Type B pancreatic cell (in vitro differentiated cells): Measurements from ENCODE around the gene GORASP1. TPM values are rescaled to one million over a fixed set of nuclear protein-coding genes. Genes with fewer than 3 reads are reported as not detected.

Experiments
- DNase-seq: peaks from one replicate; pipeline ENCODE4 v3.0.0; 2021; ENCODE audit warnings: mixed read lengths; ENCODE audit not compliant: unreplicated experiment; ENCODE audit errors: extremely low spot score
- H3K27ac Mint-ChIP-seq: 2 replicates; pipeline ENCODE4 v1.8.0; 2021; ENCODE audit warnings: mild to moderate bottlenecking, mixed read lengths
- H3K27me3 Mint-ChIP-seq: 2 replicates; pipeline ENCODE4 v1.8.0; 2021; ENCODE audit warnings: mixed read lengths
- H3K36me3 Mint-ChIP-seq: 2 replicates; pipeline ENCODE4 v1.8.0; 2021; ENCODE audit warnings: mixed read lengths
- H3K4me1 Mint-ChIP-seq: one replicate; pipeline ENCODE4 v1.8.0; 2021; ENCODE audit warnings: mixed read lengths; ENCODE audit not compliant: unreplicated experiment
- H3K4me3 Mint-ChIP-seq: 2 replicates; pipeline ENCODE4 v1.8.0; 2021; ENCODE audit warnings: mild to moderate bottlenecking, mixed read lengths
- H3K9me3 Mint-ChIP-seq: 2 replicates; pipeline ENCODE4 v1.8.0; 2021; ENCODE audit warnings: mixed read lengths
- total RNA-seq: library from RNA; stranded (reverse); gene quantifications from 2 replicates; pipeline ENCODE4 v1.2.1, GENCODE V29; 2021; ENCODE audit warnings: low replicate concordance
- TF ChIP-seq, protein P1 (sequence below): fragments of 200-600 bp; sonication (generic); conservative IDR thresholded peaks from 2 replicates; pipeline ENCODE4 v1.5.0; 2021; ENCODE audit warnings: antibody characterized with exemption, mild to moderate bottlenecking

GORASP1 gene
- total RNA-seq, 1 donor from 2014 or later = 76.5 TPM

DNA sequence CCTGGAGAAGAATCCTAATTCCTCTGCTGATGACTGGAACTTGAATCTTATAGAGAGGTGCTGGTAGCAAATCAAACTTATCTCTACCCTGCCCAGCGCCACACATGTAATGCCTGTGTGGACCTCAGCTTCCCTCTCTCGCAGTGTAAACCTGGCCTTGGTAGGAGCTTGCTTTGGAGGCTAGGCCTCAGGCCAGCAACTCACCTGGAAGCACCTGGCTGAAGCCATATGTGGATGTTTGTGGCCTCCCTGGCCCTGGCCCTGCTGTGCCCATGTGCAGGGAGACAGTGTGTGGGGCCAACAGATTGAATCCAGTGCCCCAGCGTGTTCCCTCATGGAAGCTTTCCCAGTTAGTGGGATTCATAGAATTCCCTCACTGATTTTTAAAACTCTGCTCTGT, 8.4 kb upstream of the GORASP1 start:
- no peaks in the 10 kb centered on the region for H3K27me3 Mint-ChIP-seq
- no peak overlapping the region for H3K4me3 Mint-ChIP-seq
- no peak overlapping the region for H3K27ac Mint-ChIP-seq
- no peak for DNase-seq
- H3K9me3 Mint-ChIP-seq = no peaks in the 10 kb centered on the region
- H3K36me3 Mint-ChIP-seq = no peaks in the 10 kb centered on the region
- TF ChIP-seq, protein P1, sequence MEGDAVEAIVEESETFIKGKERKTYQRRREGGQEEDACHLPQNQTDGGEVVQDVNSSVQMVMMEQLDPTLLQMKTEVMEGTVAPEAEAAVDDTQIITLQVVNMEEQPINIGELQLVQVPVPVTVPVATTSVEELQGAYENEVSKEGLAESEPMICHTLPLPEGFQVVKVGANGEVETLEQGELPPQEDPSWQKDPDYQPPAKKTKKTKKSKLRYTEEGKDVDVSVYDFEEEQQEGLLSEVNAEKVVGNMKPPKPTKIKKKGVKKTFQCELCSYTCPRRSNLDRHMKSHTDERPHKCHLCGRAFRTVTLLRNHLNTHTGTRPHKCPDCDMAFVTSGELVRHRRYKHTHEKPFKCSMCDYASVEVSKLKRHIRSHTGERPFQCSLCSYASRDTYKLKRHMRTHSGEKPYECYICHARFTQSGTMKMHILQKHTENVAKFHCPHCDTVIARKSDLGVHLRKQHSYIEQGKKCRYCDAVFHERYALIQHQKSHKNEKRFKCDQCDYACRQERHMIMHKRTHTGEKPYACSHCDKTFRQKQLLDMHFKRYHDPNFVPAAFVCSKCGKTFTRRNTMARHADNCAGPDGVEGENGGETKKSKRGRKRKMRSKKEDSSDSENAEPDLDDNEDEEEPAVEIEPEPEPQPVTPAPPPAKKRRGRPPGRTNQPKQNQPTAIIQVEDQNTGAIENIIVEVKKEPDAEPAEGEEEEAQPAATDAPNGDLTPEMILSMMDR = no peak
- no peaks in the 10 kb centered on the region for H3K4me1 Mint-ChIP-seq

DNA sequence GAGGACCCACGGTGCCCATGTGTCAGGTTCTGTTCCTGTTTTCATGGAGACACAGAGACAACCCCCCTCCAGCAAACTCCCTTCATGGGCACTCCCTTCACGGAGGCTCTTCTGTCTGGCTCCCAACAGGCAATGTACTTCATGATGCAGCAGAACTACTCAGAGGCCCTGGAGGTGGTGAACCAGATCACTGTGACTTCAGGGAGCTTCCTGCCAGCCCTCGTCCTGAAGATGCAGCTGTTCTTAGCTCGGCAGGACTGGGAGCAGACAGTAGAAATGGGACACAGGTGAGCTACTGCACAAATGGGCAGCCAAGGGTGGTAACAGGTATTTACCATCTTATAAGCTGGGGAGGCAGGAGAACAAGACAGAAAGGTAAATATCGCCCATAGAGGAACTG, 7.0 kb upstream of the GORASP1 start:
- H3K27me3 Mint-ChIP-seq = no peaks in the 10 kb centered on the region

DNA sequence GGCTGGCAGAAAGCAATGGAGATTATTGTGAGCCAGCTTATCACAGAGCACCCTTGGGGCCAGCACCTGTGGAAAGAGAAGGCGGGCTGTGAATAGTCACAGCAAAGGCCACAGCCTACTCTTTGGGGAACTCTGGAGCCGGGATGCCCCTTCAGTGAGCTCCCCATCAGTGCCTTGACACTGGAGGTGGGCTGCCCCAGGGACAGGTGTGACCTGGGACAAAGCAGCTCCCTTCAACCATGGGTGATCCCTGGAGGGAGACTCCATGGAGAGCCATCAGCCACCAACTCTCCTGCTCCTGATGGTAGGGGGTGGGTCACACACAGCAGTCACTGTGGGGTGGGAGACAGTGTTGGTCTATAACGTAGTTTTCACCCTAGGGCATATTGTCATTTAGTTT, 5.9 kb upstream of the GORASP1 start:
- no peak overlapping the region for H3K4me3 Mint-ChIP-seq
- TF ChIP-seq, protein P1 = no peak
- no peak for DNase-seq
- H3K27ac Mint-ChIP-seq = no peak overlapping the region
- H3K9me3 Mint-ChIP-seq = no peaks in the 10 kb centered on the region
- no peaks in the 10 kb centered on the region for H3K27me3 Mint-ChIP-seq
- H3K4me1 Mint-ChIP-seq = peaks cover 6% of the 10 kb centered on the region
- H3K36me3 Mint-ChIP-seq = no peaks in the 10 kb centered on the region

More for the DNA sequence above, 7.0 kb upstream of the GORASP1 start:
- DNase-seq = no peak
- H3K9me3 Mint-ChIP-seq = no peaks in the 10 kb centered on the region
- no peaks in the 10 kb centered on the region for H3K4me1 Mint-ChIP-seq
- H3K27ac Mint-ChIP-seq = no peak overlapping the region
- no peak overlapping the region for H3K4me3 Mint-ChIP-seq
- TF ChIP-seq, protein P1 = no peak
- no peaks in the 10 kb centered on the region for H3K36me3 Mint-ChIP-seq

DNA sequence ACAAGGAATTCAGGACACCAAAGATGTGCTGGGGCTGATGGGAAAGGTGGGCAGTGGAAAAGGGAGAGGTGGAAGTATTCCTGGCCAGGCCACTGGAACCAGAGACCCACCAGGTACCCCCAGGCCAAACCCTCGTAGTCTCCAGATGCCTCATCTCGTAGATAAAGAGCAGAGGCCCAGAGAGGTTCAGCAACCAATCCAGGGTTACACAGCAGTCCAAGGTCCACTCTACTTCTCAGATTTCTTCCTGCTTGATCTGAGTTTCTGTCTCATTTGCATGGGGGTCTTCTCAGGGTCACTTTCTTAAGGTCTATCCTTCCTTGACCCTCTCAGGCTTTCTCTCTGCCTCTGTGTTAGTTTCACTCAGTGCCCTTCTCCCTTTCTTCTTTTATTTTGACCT, 5.1 kb upstream of the GORASP1 start:
- no peak overlapping the region for H3K27ac Mint-ChIP-seq
- H3K9me3 Mint-ChIP-seq = no peaks in the 10 kb centered on the region
- H3K4me3 Mint-ChIP-seq = no peak overlapping the region
- no peaks in the 10 kb centered on the region for H3K27me3 Mint-ChIP-seq
- no peaks in the 10 kb centered on the region for H3K36me3 Mint-ChIP-seq
- peaks cover 8% of the 10 kb centered on the region for H3K4me1 Mint-ChIP-seq
- TF ChIP-seq, protein P1 = no peak
- DNase-seq = no peak

DNA sequence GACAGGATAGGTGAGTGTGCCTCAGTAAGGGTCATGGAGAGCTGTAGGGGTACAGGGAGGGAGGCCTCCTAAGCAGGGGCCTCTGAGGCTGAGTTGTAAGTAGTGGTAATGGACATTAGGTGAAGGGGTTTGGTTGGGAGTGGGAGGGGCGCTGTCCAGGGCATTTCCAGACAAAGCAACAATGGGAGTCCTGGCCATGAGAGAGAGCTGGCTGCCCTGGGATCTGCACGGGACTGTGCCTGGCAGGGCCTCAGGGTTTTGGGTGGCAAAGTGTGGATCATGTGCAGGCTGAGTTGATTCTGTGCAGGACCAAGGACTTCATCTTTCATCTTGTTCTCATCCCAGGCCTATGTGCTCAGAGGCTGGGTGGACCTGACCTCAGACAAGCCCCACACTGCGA, 4.7 kb upstream of the GORASP1 start:
- H3K27ac Mint-ChIP-seq = no peak overlapping the region
- no peaks in the 10 kb centered on the region for H3K27me3 Mint-ChIP-seq
- no peaks in the 10 kb centered on the region for H3K36me3 Mint-ChIP-seq
- no peaks in the 10 kb centered on the region for H3K9me3 Mint-ChIP-seq
- DNase-seq = no peak
- H3K4me3 Mint-ChIP-seq = no peak overlapping the region
- H3K4me1 Mint-ChIP-seq = peaks cover 8% of the 10 kb centered on the region
- TF ChIP-seq, protein P1 = no peak

DNA sequence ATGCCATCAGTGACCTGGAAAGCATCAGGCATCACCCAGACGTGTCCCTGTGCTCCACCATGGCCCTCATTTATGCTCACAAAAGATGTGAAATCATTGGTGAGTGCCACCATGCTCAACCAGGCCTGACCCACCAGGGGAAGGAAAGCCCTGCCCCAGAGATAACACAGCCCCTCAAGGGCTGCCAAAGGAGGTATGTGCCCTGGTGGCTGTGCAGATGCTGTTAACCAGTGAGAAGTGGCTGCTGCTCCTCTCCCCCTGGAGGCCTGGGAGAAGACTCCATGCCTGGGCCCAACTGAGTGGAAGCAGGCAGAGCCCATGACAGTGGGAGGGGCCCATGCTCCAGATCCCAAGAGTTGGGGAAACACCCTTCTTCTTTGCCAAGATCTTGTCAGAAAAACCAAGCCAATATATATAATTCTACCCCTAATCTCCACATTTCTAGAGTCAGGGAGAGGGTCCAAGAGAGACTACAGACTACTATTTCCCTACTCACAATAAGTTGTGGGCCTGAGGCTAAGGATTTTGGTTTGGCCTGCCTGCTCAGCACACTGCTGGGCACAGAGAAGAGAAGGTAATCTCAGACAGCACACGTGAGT, 2.7 kb upstream of the GORASP1 start:
- TF ChIP-seq, protein P1 = no peak
- Mint-ChIP-seq H3K27me3 (no peaks in the 10 kb centered on the region), H3K4me3 (no peak overlapping the region), H3K36me3 (peaks cover 11% of the 10 kb centered on the region), H3K4me1 (peaks cover 24% of the 10 kb centered on the region), H3K9me3 (no peaks in the 10 kb centered on the region), H3K27ac (no peak overlapping the region)
- DNase-seq = no peak
